PC-3 (cell line): Measurements from ENCODE around the gene RNASET2.

Experiments
- EZH2 ChIP-seq: fragments of 300-600 bp; sonication (generic); IDR thresholded peaks from one replicate; pipeline ENCODE4 v1.6.1; 2017; ENCODE audit warnings: antibody characterized with exemption, mild to moderate bottlenecking, low read length; ENCODE audit not compliant: unreplicated experiment
- TF ChIP-seq, protein P1 (sequence below): fragments of 300-600 bp; sonication (generic); conservative IDR thresholded peaks from 2 replicates; pipeline ENCODE4 v1.5.1; 2017; ENCODE audit warnings: antibody characterized with exemption, low read depth, mild to moderate bottlenecking, low read length

- TF ChIP-seq, protein P1, sequence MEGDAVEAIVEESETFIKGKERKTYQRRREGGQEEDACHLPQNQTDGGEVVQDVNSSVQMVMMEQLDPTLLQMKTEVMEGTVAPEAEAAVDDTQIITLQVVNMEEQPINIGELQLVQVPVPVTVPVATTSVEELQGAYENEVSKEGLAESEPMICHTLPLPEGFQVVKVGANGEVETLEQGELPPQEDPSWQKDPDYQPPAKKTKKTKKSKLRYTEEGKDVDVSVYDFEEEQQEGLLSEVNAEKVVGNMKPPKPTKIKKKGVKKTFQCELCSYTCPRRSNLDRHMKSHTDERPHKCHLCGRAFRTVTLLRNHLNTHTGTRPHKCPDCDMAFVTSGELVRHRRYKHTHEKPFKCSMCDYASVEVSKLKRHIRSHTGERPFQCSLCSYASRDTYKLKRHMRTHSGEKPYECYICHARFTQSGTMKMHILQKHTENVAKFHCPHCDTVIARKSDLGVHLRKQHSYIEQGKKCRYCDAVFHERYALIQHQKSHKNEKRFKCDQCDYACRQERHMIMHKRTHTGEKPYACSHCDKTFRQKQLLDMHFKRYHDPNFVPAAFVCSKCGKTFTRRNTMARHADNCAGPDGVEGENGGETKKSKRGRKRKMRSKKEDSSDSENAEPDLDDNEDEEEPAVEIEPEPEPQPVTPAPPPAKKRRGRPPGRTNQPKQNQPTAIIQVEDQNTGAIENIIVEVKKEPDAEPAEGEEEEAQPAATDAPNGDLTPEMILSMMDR = no peak
- no peak for TF ChIP-seq EZH2
These were observed 56.1 kb downstream of the RNASET2 start for GRCh38 chr6:166900130-166900708.
